HepG2 (cell line): ENCODE data around the gene ROBO2. TPM values are rescaled to one million over a fixed set of nuclear protein-coding genes. Genes with fewer than 3 reads are reported as not detected.

Experiments used
- ATAC-seq: fragments of 200-7000 bp; cut with Tn5 transposase; 3 replicates; pipeline ENCODE4 v1.9.1; 2020; ENCODE audit warnings: mild to moderate bottlenecking, moderate library complexity
- BruUV-seq: library from RNA; stranded (reverse); fragments of 400-500 nt; replicated peaks from 2 replicates; lab custom pipeline; 2021; lab: Mats Ljungman, UMichigan
- CTCF ChIA-PET: fragments of 300-600 bp; formaldehyde crosslinking; extraction: SDS; loops from one replicate; lab custom pipeline; 2021; ENCODE audit warnings: low total read pairs, inconsistent platforms, low intra/inter-chr PET ratio; lab: Yijun Ruan, JAX
- POLR2A ChIA-PET: fragments of 350-600 bp; sonication (Branson Sonifier 250); formaldehyde crosslinking; loops from one replicate; lab custom pipeline; 2020; ENCODE audit warnings: antibody characterized with exemption, inconsistent platforms; lab: Yijun Ruan, JAX
- DNase-seq: peaks from one replicate; pipeline ENCODE4 v3.0.0-alpha.2; 2015; ENCODE audit warnings: low spot score
- FAIRE-seq: peaks from 3 replicates; lab custom pipeline; 2011; peaks lifted over from hg19 to GRCh38; lab: Jason Lieb, UNC
- H2AFZ ChIP-seq: one replicate; pipeline ENCODE4 v1.6.1; 2011; ENCODE audit warnings: low read length, inconsistent platforms
- H3K27ac ChIP-seq: fragments of 300-600 bp; 3 replicates; pipeline ENCODE4 v1.8.0; 2011; ENCODE audit warnings: mixed run types, mild to moderate bottlenecking, mixed read lengths, low read length, inconsistent platforms; ENCODE audit not compliant: insufficient read depth; ENCODE audit errors: extremely low read length
- H3K27me3 ChIP-seq, 2 experiments: fragments of 200-600 bp in 1 of 2; 2 replicates in 1 of 2; 3 replicates in 1 of 2; pipeline versions ENCODE4 v1.6.0 to v1.8.0; 2011; ENCODE audit warnings: low read length in 2 of 2, mild to moderate bottlenecking in 2 of 2, moderate library complexity in 2 of 2, inconsistent platforms in 1 of 2; ENCODE audit not compliant: insufficient read depth in 2 of 2, control insufficient read depth in 1 of 2
- H3K36me3 ChIP-seq, 2 experiments: fragments of 200-600 bp in 1 of 2; replicated peaks in 1 of 2; 2 replicates in 1 of 2; 3 replicates in 1 of 2; pipeline versions ENCODE4 v1.5.1 to v1.8.0; 2011; ENCODE audit warnings: low read length in 2 of 2, inconsistent platforms in 1 of 2; ENCODE audit not compliant: insufficient read depth in 2 of 2, control insufficient read depth in 1 of 2
- H3K4me1 ChIP-seq: 2 replicates; pipeline ENCODE4 v1.5.1; 2012; ENCODE audit warnings: low read length, inconsistent platforms; ENCODE audit not compliant: insufficient read depth
- H3K4me2 ChIP-seq: 2 replicates; pipeline ENCODE4 v1.6.0; 2011; ENCODE audit warnings: low read depth, low read length, inconsistent platforms
- H3K4me3 ChIP-seq, 3 experiments: fragments of 200-600 bp in 1 of 3; sonication (generic), shearing (Covaris generic) in 1 of 3; replicated peaks in 1 of 3; 2 replicates each; pipeline ENCODE4 v1.5.1; 2011 to 2016; ENCODE audit warnings: low read length in 3 of 3, inconsistent platforms in 2 of 3, low read depth in 2 of 3, mild to moderate bottlenecking in 2 of 3, control low read depth in 1 of 3, mixed read lengths in 1 of 3; ENCODE audit not compliant: insufficient read depth in 1 of 3
- H3K79me2 ChIP-seq: one replicate; pipeline ENCODE4 v1.6.1; 2011; ENCODE audit warnings: low read length, inconsistent platforms; ENCODE audit not compliant: insufficient read depth
- H3K9ac ChIP-seq: 2 replicates; pipeline ENCODE4 v1.6.0; 2011; ENCODE audit warnings: mild to moderate bottlenecking, low read depth, low read length, inconsistent platforms; ENCODE audit not compliant: insufficient read depth
- H3K9me3 ChIP-seq: 2 replicates; pipeline ENCODE4 v1.5.1; 2012; ENCODE audit warnings: mild to moderate bottlenecking, low read length
- H4K20me1 ChIP-seq: 2 replicates; pipeline ENCODE4 v1.6.0; 2011; ENCODE audit warnings: inconsistent platforms, mild to moderate bottlenecking, low read length, moderate library complexity; ENCODE audit not compliant: insufficient read depth
- AFF4 ChIP-seq: sonication (generic); formaldehyde crosslinking; IDR thresholded peaks from 2 replicates; pipeline ENCODE4 v1.4.0; 2020; ENCODE audit warnings: missing genetic modification reagents
- AHR ChIP-seq: IDR thresholded peaks from 2 replicates; pipeline ENCODE4 v1.6.1; 2018; ENCODE audit warnings: missing genetic modification reagents, missing compliant biosample characterization
- CENPT ChIP-seq: sonication (generic); formaldehyde crosslinking; IDR thresholded peaks from 2 replicates; pipeline ENCODE4 v1.8.0; 2022; ENCODE audit warnings: low read depth, mild to moderate bottlenecking, moderate library complexity, missing genetic modification reagents
- ISX ChIP-seq: sonication (generic); formaldehyde crosslinking; conservative IDR thresholded peaks from 2 replicates; pipeline ENCODE4 v1.5.0; 2020; ENCODE audit warnings: missing genetic modification reagents
- MTERF4 ChIP-seq: sonication (generic); formaldehyde crosslinking; IDR thresholded peaks from 2 replicates; pipeline ENCODE4 v1.8.0; 2023; ENCODE audit warnings: mild to moderate bottlenecking, missing genetic modification reagents
- PHF21A ChIP-seq: sonication (generic); formaldehyde crosslinking; IDR thresholded peaks from 2 replicates; pipeline ENCODE4 v1.5.0; 2020; ENCODE audit warnings: mild to moderate bottlenecking, missing genetic modification reagents
- PHF8 ChIP-seq: sonication (generic); formaldehyde crosslinking; IDR thresholded peaks from 2 replicates; pipeline ENCODE4 v1.5.0; 2020; ENCODE audit warnings: missing genetic modification reagents
- PLRG1 ChIP-seq: fragments of 450-650 bp; conservative IDR thresholded peaks from 2 replicates; pipeline ENCODE4 v1.6.1; 2016
- SNRNP70 ChIP-seq: fragments of 200-400 bp; formaldehyde crosslinking; IDR thresholded peaks from 2 replicates; pipeline ENCODE4 v1.6.1; 2017; ENCODE audit warnings: mild to moderate bottlenecking, low read depth, low read length, moderate library complexity
- TAF1 ChIP-seq: sonication (generic); formaldehyde crosslinking; IDR thresholded peaks from 2 replicates; pipeline ENCODE4 v1.4.0; 2020; ENCODE audit warnings: missing genetic modification reagents
- ZBTB4 ChIP-seq: sonication (generic); formaldehyde crosslinking; IDR thresholded peaks from 2 replicates; pipeline ENCODE4 v1.4.0; 2020; ENCODE audit warnings: missing genetic modification reagents, mild to moderate bottlenecking, borderline replicate concordance
- ZKSCAN1 ChIP-seq: fragments of 150-350 bp; IDR thresholded peaks from 2 replicates; pipeline ENCODE4 v1.6.1; 2014; ENCODE audit warnings: low read length
- ZNF281 ChIP-seq: sonication (generic); formaldehyde crosslinking; IDR thresholded peaks from 2 replicates; pipeline ENCODE4 v1.4.0; 2020; ENCODE audit warnings: missing genetic modification reagents, borderline replicate concordance
- ZNF292 ChIP-seq: sonication (generic); formaldehyde crosslinking; IDR thresholded peaks from 2 replicates; pipeline ENCODE4 v1.8.1; 2022; ENCODE audit warnings: mild to moderate bottlenecking, low read depth, missing genetic modification reagents, borderline replicate concordance
- in situ Hi-C: cut with HindIII; loops from 2 replicates; pipeline ENCODE4 v1.10.0; 2017; ENCODE audit warnings: low pct_unique_long_range_greater_than_20kb; ENCODE audit not compliant: extremely low pct_ligation_motif_present
- intact Hi-C: fragments of 100-400 bp; cut with micrococcal nuclease; formaldehyde crosslinking; loops from one replicate; pipeline ENCODE4 v1.10.0; 2022; ENCODE audit not compliant: unreplicated experiment
- polyA plus RNA-seq, 8 experiments: library from polyadenylated mRNA; depleted of rRNA in 3 of 8; stranded (reverse) in 7 of 8; unstranded in 1 of 8; fragments of >200 nt; fragmentation: Illumina TruSeq in 4 of 8; extraction: Trizol in 4 of 8; gene quantifications; 2 replicates each; pipeline versions ENCODE4 v1.2.1 to v1.2.3, GENCODE V29; 2011 to 2016; ENCODE audit warnings: low read depth in 4 of 8, missing spikeins in 1 of 8, mixed read lengths in 1 of 8; ENCODE audit not compliant: insufficient read depth in 1 of 8
- total RNA-seq, 5 experiments: library from RNA; depleted of rRNA; stranded (reverse); fragments of >200 nt; fragmentation: Illumina TruSeq; extraction: Trizol; gene quantifications; 2 replicates each; pipeline ENCODE4 v1.2.3, GENCODE V29; 2016; ENCODE audit warnings: low read depth in 1 of 5

ROBO2 gene
- total and polyA plus RNA-seq, 2 of the 13 experiments (the other 11 are each of a cell fraction or from before 2014, with no cell fraction given) = not detected

GRCh38 chr3:77648664-77649063, 608.8 kb downstream of the ROBO2 start (continued):
- TF ChIP-seq MTERF4 (no peak), ISX (CRISPR knock-in tag) (no peak)
- TF ChIP-seq, all 625 proteins: peak for 0

- no peak for DNase-seq
- TF ChIP-seq SNRNP70 = no peak
- no peak for TF ChIP-seq PHF21A (CRISPR knock-in tag)
- TF ChIP-seq AFF4 (CRISPR knock-in tag) = no peak
- no peak for TF ChIP-seq ZBTB4
- no peak for TF ChIP-seq PHF8
- TF ChIP-seq TAF1 (CRISPR knock-in tag) = no peak
- no peak for TF ChIP-seq AHR (CRISPR knock-in tag)
- TF ChIP-seq PLRG1 = no peak
- TF ChIP-seq ZNF281 = no peak
- no peak for TF ChIP-seq CENPT (CRISPR knock-in tag)
- no peak for TF ChIP-seq ZKSCAN1
- no peak for TF ChIP-seq ZNF292 (CRISPR knock-in tag)
These were observed 612.7 kb downstream of the ROBO2 start for GRCh38 chr3:77652624-77653023.

More at GRCh38 chr3:77652624-77653023, 612.7 kb downstream of the ROBO2 start:
- Histone ChIP-seq H2AFZ (no peak overlapping the region), H3K4me3 (no peak overlapping the region), H3K9me3 (no peaks in the 10 kb centered on the region), H3K36me3 (no peaks in the 10 kb centered on the region), H3K27me3 (no peaks in the 10 kb centered on the region; a peak in 1 of 5 replicates), H3K4me2 (no peak overlapping the region), H4K20me1 (no peaks in the 10 kb centered on the region), H3K4me1 (no peaks in the 10 kb centered on the region), H3K9ac (no peak overlapping the region), H3K27ac (no peak overlapping the region), H3K79me2 (no peaks in the 10 kb centered on the region)
- ChIA-PET CTCF (no interaction called here), POLR2A (no interaction called here)
- in situ Hi-C loops = no loop called here
- no peak for ATAC-seq
- no TSS peak for BruUV-seq
- intact Hi-C loops = no loop called here
- FAIRE-seq = no peak
